Measurements from ENCODE around the gene HTATIP2. TPM values are rescaled to one million over a fixed set of nuclear protein-coding genes. Genes with fewer than 3 reads are reported as not detected.

The HTATIP2 gene
- total RNA-seq, 1 donor from 2014 or later, result 25.4 TPM

DNA sequence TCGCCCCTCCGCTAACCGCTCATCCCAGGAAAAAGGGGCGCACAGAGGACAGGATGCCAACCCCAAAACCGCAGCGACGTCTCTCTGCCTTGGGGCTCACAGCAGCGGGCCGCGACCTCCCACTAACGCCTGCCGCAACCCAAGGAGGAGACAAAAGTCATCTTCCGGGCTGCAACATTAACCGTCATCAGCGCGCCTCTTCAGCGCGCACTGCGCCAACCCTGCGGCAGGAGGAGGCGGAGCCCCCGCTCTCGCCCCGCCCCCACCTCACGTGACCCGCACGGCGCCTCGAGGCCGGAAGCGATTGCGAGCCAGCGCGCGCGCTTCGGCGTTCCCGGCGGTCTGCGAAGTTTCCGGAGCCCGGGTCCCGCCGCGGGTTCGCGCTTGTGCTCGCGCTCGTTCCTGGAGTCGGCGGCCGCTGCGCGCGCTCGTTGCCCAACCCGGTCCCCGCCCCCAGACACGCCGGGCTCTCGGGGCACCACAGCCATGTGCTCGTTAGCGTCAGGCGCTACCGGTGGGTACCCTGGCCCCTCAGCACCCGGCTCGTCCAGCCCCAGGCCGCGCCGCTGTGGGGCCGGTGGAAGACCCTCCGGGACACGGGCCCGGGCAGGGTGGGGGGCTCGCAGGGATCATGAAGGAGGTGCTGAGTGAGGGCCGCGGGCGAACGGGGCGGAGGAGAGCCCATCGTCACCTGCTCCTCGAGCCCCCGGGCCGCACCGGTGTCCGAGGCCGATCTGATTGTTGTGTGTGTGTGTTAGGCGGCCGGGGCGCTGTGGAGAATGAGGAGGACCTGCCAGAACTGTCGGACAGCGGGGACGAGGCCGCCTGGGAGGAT, 24.0 kb downstream of the HTATIP2 start, which contains the start of gene PRMT3:
TSS of gene PRMT3 (plus strand) at position 456 of the 835 bp plus-strand sequence. CDS start at position 487, 31 bp downstream.
- peak within 1 kb of the TSS; percentile 97 for H3K27ac ChIP-seq (ENCODE audit: low read depth, low read length)

DNA sequence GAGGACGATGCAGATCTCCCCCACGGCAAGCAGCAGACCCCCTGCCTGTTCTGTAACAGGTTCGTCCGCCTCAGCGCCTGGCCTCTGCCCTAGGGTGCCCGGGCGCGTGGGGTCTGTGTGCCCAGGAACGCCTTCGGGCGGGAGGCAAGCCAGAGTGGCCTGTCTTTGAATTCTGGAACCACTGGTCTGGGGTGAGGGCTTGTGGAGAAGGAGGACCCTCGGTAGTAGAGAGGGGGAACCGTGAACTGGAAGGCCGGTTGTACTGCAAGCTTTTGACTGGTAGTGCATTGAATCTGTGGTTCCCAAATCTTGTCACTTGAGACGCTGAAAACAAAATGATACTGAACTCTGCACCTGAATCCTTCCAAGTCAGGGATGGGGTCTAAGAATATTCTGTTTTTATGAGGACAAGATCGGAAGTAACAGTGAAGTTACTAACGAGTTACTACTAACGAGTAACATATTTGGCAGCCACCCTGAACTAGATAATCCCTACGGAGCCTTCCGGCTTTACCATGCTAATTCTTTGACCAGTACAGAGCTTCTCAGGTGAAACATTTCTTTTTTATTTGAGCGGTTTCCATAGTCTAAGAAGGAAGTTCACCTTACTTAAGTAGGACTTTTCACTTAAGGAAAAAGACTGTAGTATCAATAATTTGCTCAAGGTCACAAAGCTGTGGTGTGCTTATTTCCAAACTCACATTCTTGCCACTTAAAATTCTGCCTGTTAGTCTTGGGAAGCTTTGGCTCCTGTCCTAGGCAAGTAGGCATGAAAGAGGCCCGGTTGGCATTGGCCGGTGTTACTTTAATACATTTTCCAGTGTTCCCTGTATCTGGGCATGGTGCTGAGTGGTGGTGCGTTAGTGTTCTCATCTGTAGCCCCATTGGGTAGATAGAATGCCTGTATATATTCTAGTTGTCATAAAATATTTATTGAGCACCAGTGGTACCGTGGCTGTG, 24.9 kb downstream of the HTATIP2 start:
- Mint-ChIP-seq H3K27ac (ENCODE audit: unreplicated experiment) (peak overlapping the region; percentile 81), H3K4me1 (ENCODE audit: low read depth, unreplicated experiment) (peaks cover 6% of the 10 kb centered on the region), H3K4me3 (ENCODE audit: unreplicated experiment) (peak overlapping the region; percentile 92), H3K36me3 (ENCODE audit: low read depth, unreplicated experiment) (no peaks in the 10 kb centered on the region), H3K9me3 (ENCODE audit: unreplicated experiment) (no peaks in the 10 kb centered on the region), H3K27me3 (ENCODE audit: low read depth, unreplicated experiment) (no peaks in the 10 kb centered on the region)
- H3K9ac ChIP-seq (ENCODE audit: low read length), result peak overlapping the region; percentile 95
- DNase-seq (ENCODE audit: low read depth) (peak; percentile 2), FAIRE-seq (no peak)
- H2AFZ ChIP-seq (ENCODE audit: low read depth, low read length), result peak overlapping the region; percentile 99
- H3K27ac ChIP-seq (ENCODE audit: low read depth, low read length), result peak overlapping the region; percentile 97
- no peaks in the 10 kb centered on the region for H3K27me3 ChIP-seq (ENCODE audit: insufficient read depth, low read length)
- peak overlapping the region; percentile 90 for H3K4me3 ChIP-seq (ENCODE audit: insufficient read depth, low read depth, low read length)
- no peaks in the 10 kb centered on the region for H4K20me1 ChIP-seq (ENCODE audit: insufficient read depth, low read length)
- H3K9me3 ChIP-seq (ENCODE audit: insufficient read depth, low read depth, low read length), result no peaks in the 10 kb centered on the region
- peak overlapping the region; percentile 84 for H3K4me2 ChIP-seq (ENCODE audit: low read length)
- peaks cover 6% of the 10 kb centered on the region for H3K4me1 ChIP-seq (ENCODE audit: insufficient read depth, low read length)
- peaks cover 8% of the 10 kb centered on the region for H3K79me2 ChIP-seq (ENCODE audit: insufficient read depth, low read length)
- TF ChIP-seq, protein P1, sequence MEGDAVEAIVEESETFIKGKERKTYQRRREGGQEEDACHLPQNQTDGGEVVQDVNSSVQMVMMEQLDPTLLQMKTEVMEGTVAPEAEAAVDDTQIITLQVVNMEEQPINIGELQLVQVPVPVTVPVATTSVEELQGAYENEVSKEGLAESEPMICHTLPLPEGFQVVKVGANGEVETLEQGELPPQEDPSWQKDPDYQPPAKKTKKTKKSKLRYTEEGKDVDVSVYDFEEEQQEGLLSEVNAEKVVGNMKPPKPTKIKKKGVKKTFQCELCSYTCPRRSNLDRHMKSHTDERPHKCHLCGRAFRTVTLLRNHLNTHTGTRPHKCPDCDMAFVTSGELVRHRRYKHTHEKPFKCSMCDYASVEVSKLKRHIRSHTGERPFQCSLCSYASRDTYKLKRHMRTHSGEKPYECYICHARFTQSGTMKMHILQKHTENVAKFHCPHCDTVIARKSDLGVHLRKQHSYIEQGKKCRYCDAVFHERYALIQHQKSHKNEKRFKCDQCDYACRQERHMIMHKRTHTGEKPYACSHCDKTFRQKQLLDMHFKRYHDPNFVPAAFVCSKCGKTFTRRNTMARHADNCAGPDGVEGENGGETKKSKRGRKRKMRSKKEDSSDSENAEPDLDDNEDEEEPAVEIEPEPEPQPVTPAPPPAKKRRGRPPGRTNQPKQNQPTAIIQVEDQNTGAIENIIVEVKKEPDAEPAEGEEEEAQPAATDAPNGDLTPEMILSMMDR (IDR thresholded peaks at IDR 0.05; ENCODE audit: insufficient read depth, low read depth, low read length), result no peak
- no peak for TF ChIP-seq EZH2 (IDR thresholded peaks at IDR 0.05; ENCODE audit: insufficient read depth, low read length)
- peaks cover 2% of the 10 kb centered on the region for H3K36me3 ChIP-seq (ENCODE audit: insufficient read depth, low read length)

More for the DNA sequence above, 24.0 kb downstream of the HTATIP2 start, which contains the start of gene PRMT3:
- Histone ChIP-seq H3K4me3 (ENCODE audit: insufficient read depth, low read depth, low read length) (peak within 1 kb of the TSS; percentile 90), H3K9ac (ENCODE audit: low read length) (peak within 1 kb of the TSS; percentile 95), H3K4me1 (ENCODE audit: insufficient read depth, low read length) (peaks cover 6% of the 10 kb centered on the region), H3K36me3 (ENCODE audit: insufficient read depth, low read length) (no peaks in the 10 kb centered on the region), H2AFZ (ENCODE audit: low read depth, low read length) (peak within 1 kb of the TSS; percentile 99), H3K9me3 (ENCODE audit: insufficient read depth, low read depth, low read length) (no peaks in the 10 kb centered on the region), H3K4me2 (ENCODE audit: low read length) (peak within 1 kb of the TSS; percentile 84), H4K20me1 (ENCODE audit: insufficient read depth, low read length) (no peaks in the 10 kb centered on the region), H3K79me2 (ENCODE audit: insufficient read depth, low read length) (peaks cover 8% of the 10 kb centered on the region), H3K27me3 (ENCODE audit: insufficient read depth, low read length) (no peaks in the 10 kb centered on the region)
- no peaks in the 10 kb centered on the region for H3K36me3 Mint-ChIP-seq (ENCODE audit: low read depth, unreplicated experiment)
- H3K27ac Mint-ChIP-seq (ENCODE audit: unreplicated experiment), result peak within 1 kb of the TSS; percentile 98
- H3K9me3 Mint-ChIP-seq (ENCODE audit: unreplicated experiment), result no peaks in the 10 kb centered on the region
- FAIRE-seq (no peak), DNase-seq (ENCODE audit: low read depth) (peak; percentile 83)
- no peak for TF ChIP-seq EZH2 (IDR thresholded peaks at IDR 0.05; ENCODE audit: insufficient read depth, low read length)
- TF ChIP-seq, protein P1 (IDR thresholded peaks at IDR 0.05; ENCODE audit: insufficient read depth, low read depth, low read length), result no peak
- peak within 1 kb of the TSS; percentile 96 for H3K4me3 Mint-ChIP-seq (ENCODE audit: unreplicated experiment)
- peaks cover 6% of the 10 kb centered on the region for H3K4me1 Mint-ChIP-seq (ENCODE audit: low read depth, unreplicated experiment)
- H3K27me3 Mint-ChIP-seq (ENCODE audit: low read depth, unreplicated experiment), result no peaks in the 10 kb centered on the region

Data from astrocyte (in vitro differentiated cells and primary cell).